ENCODE data around the gene RIN3.

DNA sequence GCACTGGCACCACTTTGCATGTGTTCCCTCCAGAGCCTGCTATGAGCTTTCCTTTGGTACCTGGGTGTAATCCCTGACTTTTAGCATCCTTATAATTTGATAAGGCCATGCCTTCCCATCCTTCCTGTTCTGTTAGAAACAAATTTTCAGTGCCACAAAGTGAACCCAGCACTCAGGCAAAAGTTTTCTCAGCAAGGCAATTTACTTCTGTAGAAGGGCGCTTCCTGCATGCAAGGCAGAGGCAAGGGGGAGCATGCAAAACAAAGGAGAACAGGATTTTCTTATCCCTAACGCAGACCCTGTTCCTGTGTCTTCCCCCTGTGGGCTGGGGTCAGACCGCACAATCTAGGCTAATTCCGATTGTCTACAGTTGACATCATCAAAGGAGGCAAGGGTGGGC is 108.7 kb downstream of the RIN3 start:
- TF ChIP-seq CTCF (IDR thresholded peaks at IDR 0.05; ENCODE audit: low read length), result no peak
- no peak for TF ChIP-seq EZH2 (optimal IDR thresholded peaks at IDR 0.05; ENCODE audit: low read depth, low read length)
